Measurements from ENCODE around the gene GRIP1.
"Not testable (repeated sequence)": the region's sequence is repeated elsewhere in the genome, so short reads cannot be mapped to it uniquely, and the experiment has no call there.

DNA sequence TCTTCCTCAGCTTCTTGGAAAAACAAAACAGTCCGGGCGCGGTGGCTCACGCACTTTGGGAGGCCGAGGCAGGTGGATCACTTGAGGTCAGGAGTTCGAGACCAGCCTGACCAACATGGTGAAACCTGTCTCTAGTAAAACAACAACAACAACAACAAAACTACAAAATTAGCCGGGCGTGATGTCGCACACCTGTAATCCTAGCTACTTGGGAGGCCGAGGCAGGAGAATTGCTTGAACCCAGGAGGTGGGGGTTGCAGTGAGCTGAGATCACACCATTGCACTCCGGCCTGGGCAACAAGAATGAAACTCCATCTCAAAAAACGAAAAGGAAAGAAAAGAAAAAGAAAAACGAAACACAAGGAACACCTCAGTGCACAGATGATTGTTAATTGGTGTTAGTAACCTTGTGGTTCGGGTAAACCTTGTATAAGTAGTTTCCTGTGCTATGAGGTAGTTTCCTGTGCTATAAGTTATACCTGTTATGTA, 375.5 kb downstream of the GRIP1 start:
- TF ChIP-seq, protein P1, sequence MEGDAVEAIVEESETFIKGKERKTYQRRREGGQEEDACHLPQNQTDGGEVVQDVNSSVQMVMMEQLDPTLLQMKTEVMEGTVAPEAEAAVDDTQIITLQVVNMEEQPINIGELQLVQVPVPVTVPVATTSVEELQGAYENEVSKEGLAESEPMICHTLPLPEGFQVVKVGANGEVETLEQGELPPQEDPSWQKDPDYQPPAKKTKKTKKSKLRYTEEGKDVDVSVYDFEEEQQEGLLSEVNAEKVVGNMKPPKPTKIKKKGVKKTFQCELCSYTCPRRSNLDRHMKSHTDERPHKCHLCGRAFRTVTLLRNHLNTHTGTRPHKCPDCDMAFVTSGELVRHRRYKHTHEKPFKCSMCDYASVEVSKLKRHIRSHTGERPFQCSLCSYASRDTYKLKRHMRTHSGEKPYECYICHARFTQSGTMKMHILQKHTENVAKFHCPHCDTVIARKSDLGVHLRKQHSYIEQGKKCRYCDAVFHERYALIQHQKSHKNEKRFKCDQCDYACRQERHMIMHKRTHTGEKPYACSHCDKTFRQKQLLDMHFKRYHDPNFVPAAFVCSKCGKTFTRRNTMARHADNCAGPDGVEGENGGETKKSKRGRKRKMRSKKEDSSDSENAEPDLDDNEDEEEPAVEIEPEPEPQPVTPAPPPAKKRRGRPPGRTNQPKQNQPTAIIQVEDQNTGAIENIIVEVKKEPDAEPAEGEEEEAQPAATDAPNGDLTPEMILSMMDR (IDR thresholded peaks at IDR 0.05), result not testable (repeated sequence)
- not testable (repeated sequence) for TF ChIP-seq POLR2A, EP300 (IDR thresholded peaks at IDR 0.05)

All from tibial nerve (tissue), 4 donors.